HG03565 (cell line): Measurements from ENCODE around the gene PLCH2.
"Not testable (repeated sequence)": the region's sequence is repeated elsewhere in the genome, so short reads cannot be mapped to it uniquely, and the experiment has no call there.

ENCODE experiments used
- ATAC-seq: cut with Tn5 transposase; IDR thresholded peaks from one replicate; pipeline ENCODE4 v1.9.1; 2021; ENCODE audit warnings: mild to moderate bottlenecking, moderate library complexity; ENCODE audit not compliant: unreplicated experiment

The PLCH2 gene

DNA sequence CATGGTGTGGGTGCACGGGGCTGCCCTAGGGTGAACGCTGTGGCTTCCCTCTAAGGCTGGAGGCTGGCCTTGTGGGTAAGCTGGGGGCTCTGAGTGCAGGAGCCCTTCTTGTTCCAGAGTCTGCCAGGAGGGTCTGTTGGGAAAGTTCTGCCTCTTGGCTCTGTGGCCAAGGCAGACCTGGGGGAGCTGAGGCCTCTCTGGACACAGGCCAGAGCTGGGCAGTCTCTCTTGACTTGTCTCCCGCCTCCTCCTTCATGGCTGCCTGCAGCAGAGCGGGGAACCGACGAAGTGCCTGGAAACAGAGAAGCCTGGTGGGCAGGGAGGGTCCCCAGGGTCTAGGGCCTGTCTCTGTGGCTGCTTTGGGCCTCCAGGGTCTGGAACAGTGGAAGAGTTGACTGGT lies 33.4 kb upstream of the PLCH2 start:
- no peak for ATAC-seq

DNA sequence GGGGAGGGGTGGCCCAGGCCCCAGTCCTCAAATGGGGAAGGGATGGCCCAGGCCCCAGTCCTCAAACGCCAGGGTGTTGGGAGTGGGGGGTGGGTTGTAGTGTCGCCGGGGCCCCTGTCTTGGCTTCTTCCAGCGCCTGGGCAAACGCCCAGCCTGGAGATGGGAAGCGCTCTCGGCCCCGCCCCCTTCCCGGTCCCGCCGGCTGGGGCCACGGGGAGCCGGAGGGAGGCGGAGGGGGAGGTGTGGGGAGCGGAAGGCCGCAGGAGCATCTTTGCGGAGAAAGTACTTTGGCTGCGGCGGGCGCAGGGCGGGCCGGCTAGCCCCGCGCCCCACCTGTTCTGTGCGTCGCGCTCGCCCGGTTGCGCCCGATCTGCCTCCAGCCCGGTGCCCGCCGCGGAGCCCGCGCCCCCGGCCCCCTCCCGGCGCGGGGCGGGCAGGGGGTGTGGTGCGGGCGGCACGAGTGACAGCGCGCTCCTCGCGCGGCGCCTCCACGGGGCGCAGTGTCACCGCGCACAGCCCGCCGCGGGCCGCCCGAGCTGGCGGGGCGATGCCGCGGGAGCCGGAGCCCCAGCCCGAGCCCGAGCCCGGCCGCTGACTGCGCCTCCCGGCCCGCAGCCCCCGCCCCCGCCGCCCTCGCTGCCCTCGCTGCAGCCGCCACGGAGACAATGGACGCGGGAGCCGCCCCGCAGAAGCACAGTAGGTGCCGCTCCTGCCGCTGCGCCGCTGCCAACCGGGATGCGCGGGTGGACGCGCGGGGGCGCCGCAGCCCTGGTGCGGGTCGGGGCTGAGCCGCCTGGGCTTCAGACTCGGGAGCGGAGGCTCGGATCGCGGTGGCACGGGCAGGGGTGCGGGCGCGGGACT lies 32.6 kb upstream of the PLCH2 start:
- no peak for ATAC-seq

DNA sequence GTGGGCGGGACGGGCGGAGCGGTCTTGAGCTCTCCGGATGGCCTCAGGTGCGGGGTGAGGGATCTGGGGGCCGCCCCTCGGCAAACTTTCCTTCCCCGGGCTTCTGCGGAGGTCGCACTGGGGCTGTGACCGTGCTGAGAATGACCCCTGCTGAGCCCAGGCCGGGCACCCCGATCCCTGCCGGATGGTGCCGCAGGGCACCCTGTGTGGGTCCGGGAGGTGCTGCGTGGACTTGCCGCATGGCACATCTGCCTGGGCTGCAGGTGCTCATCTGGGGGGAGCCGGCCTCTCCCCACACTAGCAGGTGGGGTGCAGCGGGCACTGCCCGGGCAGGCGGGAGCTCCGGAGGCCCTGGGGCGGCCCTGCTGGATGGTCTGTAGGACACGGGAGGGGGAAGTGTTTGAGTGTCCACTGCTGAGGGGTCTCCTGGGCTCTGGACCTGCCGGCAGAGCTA lies 31.9 kb upstream of the PLCH2 start:
- ATAC-seq, result no peak

DNA sequence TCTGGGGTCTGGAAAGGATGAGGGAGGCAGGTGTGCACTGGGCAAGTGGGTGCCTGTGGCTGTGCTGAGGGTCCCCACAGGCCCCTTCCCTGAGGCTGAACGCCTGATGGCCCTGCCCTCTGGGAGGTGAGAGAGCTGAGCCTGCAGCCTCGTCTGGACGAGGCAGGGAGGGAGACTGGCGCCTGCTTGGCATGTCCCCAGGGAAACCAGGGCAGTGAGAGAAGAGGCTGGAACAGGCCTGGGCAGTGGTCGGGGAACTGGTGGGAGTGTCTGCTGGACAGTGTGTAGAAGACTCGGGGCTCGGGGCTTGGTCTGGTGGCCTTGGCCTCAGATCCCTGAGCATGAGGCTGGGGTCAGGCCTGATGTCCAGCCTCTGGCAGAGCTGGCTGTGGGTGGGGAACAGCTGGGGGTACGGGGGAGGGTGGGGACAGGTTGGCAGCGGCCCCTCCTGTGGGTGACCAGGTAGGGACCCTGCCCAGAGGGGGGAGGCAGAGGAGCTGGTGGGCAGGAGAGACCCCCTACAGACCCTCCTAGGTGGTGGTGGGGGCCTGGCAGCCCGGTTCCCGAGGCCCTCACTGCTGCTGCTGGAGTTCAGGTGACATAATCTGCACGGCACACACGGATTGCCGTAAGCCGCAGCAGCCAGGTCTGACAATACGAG lies 30.8 kb upstream of the PLCH2 start:
- ATAC-seq, result no peak

DNA sequence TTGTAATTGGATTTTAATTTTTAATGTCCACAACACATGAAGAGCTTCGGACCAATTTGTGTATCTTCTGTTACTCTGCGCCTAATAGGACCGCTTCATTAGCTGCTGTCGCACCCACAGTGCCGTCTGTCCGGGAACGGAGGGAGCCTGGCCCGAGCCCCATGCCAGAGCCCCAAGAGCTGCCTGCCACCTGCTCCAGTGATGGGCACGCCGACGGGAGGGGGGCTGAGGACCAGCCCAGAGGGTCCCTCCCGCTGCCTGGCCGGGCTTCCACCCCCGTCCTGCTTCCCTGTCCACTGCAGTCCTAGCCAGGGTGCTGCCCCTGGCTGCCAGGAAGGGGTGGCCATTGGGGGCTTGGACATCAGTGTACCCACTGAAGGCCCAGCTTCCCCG lies 30.3 kb upstream of the PLCH2 start:
- ATAC-seq, result no peak

DNA sequence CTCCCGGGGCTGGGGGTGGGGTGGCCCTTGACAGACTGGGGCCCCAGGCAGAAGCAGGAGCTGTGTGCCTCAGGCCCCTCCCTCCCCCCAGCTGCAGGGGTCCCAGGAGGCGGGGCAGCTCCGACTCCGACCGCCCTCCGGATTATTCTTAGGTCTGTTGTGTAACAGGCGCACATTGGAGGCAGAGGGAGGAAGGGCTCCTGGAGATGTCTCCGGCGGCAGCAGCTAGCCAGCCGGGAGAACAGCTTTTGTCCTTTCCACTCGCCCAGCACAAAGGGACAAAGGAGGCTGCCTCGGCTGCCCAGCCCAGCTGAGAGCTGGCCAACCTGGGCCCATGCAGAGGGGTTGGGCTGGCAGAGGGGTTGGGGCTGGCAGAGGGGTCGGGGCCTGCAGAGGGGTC lies 29.7 kb upstream of the PLCH2 start:
- ATAC-seq, result no peak

DNA sequence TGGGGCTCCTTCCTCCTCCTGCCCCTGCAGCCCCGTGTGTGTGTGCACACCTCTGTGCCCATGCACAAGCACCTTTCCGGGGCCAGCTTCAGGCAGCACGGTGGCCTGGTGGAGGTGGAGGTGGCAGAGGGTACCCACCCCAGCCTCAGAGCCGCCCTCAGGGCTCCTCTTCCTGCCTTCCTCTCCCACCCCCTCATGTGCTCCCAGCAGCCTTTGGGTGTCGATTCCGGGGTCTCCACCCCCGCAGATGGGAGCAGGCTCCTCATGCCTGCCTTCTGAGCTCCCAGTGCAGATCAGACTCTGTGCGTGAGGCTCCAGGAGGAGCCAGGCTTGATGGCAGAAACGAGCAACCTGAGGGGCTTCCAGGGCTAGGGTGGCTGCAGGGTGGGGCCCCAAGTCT lies 29.2 kb upstream of the PLCH2 start:
- no peak for ATAC-seq

DNA sequence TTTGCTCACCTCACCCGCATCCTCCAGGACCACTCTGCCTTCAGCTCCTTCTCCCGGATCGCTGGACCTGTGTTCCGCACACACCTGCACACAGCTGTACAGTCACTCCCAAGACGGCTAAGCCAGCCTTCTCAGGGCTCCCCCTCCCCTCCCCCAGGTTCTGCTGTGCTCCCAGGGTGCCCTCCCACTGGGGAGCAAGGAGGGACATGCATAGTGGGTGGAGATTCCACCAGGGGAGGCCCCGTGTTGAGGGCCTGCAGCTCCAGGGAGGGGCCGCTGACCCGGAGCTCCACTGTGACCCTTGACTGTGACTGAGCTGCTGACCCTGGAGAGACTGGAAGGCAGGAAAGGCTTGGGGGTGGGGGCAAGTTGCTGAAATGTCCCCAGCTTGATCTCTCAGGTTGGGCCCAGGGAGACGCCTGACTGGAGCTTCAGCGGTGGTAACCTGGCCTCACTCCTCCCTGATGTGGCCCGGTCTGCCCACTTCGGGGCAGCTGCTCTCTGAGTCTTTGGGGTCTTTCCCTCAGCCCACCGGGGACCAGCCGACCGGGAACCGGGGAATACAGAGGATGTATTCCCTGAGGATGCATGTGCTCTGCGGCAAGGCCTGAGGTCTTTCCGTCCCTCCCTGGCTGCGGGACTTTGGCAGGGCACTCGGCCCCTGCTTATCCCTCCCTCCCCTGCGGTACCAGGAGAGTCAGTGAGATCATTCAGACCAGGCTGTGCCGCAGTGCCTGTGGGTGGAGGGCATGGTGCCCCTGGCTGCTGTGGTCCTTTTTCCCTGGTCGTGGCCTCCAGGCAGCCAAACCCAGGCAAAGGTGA lies 28.6 kb upstream of the PLCH2 start:
- ATAC-seq, result no peak

DNA sequence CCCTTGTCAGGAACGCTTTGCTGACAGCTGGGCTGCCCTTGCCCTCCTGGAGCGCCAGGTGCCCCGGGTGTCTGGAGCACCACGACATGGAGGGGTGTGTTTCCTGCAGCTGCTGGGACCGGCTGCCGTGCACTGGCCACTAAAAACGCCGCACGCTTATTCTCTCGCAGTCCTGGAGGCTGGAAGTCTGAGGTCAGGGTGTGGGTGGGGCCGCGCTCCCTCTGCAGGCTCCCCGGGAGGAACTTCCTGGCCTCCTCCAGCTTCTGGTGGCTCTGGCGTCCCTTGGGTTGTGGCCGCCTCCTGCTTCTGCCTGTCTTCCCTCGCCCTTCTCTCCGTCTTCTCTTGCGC lies 28.0 kb upstream of the PLCH2 start:
- ATAC-seq, result no peak

DNA sequence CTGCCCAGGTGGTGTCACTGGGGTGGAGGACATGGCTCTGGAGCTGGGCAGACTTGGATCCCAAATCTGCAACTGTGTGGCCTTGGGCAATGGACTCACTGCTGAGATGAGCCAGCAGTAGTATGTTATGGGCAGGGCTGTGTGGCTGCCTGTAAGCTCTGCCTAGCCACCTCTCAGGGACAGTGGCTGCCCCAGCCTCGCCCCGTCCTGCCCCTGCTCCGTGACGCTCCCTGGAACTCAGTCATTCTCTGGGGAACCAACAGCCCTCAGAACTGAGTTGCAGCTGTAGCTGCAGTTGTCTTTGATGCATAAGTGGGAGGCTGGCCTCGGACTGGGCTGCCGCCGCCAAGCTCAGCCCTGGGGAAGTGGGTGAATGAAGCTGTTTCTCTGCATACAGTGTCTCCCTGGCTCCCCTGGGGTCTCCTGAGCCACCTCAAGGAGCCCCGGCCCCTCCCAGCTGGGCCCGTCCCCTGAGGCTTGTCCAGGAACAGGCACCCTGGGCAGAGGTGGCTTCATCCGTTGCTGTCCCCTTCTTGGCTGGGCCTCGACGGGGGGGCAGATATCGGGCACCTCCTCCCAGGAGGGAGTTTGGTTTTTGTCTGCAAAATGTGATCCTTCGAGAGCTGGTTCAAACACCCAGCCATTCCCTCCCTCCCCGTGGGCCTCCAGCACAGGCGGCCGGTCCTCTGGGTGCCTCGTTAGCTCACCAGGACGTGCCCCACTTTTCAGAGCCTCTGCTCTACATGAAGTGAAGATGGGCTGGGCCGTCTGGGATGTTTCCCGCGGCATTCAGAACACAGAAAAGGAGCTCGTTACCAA lies 26.2 kb upstream of the PLCH2 start:
- no peak for ATAC-seq

DNA sequence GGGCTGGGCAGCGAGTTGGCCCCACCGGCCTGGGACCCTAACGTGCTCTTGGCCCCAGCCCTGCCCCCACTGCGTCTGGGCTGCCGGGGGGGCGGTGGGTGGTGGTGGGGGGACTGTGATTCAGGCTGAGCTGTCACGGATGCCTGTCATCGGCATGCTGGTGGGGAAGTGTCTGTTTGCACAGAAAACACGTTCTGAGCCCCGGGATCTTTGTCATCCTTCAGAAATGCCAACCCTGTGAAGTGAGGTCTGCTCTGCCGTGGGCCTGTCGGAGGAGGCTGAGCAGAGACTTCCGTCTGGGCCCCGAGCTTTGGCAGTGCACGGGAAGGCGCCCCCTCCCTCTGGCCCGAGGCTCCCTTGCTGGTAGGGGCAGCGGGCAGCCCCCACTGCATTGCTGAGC lies 24.3 kb upstream of the PLCH2 start:
- no peak for ATAC-seq

DNA sequence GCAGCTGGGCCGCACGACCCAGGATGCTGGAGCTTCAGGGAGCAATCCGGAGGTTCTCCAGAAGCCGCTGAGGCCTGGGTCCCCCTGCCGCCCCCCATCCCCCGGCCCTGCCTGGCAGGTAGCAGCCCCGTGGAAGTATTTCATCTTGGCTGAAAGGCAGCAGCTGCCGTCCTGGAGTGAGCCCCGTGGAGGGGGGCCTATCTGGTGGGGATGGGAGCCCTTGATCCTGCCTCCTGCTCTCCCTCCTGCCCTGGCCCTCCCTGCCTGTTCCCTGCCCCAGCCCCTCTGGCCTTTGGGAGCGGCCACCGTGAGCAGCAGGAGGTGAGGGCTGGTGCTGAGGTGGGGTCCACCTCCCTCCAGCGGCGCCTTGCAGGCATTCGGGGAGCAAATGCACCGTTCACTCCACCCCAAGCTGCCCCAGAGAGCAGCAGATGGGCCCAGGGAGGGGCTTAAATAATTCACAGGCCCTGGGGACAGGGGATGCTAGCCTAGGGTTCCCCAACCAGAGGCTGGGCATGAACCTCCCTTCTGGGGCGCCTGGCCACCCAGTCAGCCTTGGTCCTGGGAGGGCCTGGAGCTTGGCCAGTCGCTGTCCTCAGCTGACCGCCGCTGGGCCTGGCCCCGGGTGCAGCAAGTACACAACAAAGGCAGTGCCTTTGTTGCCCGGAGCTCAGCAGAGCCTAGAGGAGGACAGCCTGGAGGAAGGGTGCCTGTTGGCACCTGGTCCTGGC lies 23.7 kb upstream of the PLCH2 start:
- no peak for ATAC-seq

DNA sequence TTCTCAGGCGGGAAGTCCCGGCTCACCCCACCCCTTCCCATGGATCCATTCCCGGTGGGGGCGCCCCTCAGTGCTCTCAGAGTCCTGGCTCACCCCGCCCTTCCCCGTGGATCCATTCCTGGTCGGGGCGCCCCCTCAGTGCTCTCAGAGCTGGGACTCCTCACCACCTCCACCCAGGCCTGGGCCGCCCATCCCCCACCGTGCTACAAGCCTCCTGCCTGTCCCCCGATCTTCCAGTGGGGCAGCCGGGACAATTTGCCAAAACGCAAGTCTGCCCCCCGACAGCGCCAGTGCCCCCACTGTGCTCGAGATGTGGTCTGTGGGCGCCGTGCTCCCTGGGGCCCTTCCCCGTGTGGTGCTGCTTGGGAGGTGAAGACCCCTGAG lies 23.2 kb upstream of the PLCH2 start:
- ATAC-seq, result no peak

DNA sequence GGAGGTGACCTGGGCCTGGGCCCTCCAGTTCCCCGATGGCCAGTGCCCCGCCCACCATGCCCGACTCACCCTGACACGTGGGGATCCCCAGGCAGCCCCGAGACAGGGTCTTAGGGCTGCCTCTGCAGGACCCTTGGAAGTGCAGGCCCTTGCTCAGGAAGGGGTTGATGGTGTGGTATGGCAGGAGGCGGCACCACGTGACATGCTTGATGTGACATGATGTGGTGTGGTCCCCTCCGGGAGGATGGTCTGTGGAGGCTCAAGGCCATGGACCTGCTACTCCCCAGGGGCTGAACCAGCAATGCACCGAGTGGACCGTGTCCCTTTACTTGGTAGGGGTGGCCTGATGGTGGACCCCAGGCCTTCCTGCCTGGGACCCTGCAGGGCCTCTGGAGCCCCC lies 21.9 kb upstream of the PLCH2 start:
- ATAC-seq, result no peak

DNA sequence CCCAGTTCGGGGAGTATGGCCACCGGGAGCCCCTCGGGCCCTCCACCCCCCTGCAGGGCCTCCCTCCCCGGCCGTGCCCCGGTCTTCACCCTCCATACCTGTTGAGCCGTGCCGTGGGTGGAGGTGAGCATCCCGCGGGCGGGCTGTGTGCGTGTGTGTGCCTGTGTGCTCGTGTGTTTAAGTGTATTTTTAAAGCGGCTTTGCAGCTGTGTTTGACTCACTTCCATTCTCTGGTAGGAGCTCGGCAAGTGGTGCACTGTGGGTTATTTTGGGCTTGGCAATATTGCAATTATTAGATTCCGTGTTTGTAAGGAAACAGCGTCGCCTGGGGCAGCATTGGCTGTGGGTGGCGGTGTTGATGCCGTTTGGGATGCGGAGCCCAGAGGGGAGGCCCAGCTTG lies 20.3 kb upstream of the PLCH2 start:
- ATAC-seq, result no peak

DNA sequence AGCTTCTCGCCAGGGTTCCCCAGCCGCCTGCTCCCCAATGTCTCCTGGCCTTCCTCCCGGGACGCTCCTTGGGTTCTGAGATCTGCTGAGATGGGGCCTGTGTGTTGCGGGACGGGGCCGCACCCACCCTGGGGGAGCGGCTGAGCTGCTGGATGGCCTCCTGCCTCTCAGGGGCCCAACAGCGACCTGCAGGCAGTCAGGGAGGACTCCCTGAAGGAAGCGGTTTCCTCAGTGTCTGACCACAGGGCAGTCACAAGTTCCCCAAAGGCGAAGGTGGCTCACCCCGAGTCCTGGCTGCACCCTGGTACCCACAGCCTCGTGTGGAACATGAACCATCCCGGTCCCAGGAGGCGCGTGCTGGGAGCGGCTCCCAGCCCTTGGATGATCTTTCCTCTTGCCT lies 18.6 kb upstream of the PLCH2 start:
- ATAC-seq, result no peak

DNA sequence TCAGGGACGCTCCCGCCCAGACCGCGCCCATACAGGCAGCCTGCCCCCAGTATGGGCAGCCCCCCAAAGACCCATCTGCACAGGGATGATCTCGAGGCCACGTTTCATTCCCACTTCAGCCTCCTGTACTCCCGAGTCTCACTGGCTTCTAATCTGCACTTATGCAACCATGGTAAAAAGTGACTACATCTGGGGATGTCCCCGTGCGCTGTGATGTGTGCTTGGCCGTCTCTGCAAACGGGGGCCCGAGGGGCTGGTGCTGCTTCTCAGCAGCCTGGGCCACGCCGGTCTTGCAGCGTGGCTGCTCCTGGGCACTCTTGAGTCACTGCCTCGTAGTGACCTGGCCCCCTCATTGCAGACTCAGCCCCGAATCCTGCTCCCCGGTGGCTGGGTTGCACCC lies 17.4 kb upstream of the PLCH2 start:
- no peak for ATAC-seq

DNA sequence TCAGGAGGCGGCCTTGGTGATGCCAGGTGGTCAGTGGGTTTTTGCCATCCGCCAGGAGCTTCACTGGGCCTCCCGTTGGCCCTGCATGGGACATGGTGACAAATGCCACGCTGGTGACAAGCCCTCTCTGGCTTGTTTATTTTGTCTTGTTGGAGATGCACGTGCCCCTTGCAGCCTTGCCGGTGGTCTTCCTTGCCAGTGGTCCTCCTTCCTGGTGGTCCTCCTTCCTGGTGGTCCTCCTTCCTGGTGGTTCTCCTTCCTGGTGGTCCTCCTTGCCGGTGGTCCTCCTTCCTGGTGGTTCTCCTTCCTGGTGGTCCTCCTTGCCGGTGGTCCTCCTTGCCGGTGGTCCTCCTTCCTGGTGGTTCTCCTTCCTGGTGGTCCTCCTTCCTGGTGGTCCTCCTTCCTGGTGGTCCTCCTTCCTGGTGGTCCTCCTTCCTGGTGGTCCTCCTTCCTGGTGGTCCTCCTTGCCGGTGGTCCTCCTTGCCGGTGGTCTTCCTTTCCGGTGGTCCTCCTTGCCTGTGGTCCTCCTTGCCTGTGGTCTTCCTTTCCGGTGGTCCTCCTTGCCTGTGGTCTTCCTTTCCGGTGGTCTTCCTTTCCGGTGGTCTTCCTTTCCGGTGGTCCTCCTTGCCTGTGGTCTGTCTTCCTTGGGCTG lies 16.9 kb upstream of the PLCH2 start:
- not testable (repeated sequence) for ATAC-seq

DNA sequence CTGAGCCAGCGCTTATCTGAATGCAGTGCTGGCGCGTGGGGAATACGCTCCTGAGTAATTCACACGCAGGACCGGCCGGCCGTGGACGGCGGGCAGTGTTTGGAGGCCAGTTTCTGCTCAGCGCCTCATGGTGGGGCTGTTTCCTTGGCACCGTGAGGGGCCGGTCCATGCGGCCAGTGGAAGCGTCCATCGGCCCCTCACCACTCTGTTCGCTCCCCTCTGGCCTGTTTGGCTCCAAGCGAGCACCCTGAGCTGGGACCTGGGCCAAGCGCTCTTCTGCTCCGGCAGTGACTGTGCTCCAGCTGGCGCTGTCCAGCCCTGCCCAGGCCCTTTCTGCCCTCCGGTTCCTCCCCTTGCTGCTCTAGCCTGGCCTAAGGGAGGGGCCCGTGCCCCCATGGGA lies 16.3 kb upstream of the PLCH2 start:
- ATAC-seq, result no peak

DNA sequence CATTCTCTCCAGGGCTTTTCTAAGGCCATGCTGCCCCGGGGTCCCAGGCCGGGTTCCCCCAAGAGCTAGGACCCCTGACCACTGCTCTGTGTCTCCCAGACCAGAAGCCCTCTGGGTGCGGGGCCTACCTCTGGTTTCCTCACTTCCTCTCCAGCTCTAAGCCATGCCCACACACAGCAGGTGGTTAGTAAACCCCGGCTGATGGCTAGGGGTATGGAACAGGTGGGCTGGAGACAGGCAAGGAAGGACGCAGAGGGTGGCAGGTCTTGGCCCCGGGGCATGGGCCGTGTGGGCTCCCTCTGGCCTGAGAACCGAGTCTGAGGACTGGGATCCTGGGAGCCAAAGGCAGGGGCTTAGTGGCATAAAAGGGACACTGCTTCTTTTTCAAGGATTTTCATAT lies 15.9 kb upstream of the PLCH2 start:
- ATAC-seq, result no peak
